ENCODE results near the gene PDE4D. TPM values are rescaled to one million over a fixed set of nuclear protein-coding genes. Genes with fewer than 3 reads are reported as not detected.

The PDE4D gene
- total RNA-seq, 1 experiment from 2014 or later, result 3.6 TPM

DNA sequence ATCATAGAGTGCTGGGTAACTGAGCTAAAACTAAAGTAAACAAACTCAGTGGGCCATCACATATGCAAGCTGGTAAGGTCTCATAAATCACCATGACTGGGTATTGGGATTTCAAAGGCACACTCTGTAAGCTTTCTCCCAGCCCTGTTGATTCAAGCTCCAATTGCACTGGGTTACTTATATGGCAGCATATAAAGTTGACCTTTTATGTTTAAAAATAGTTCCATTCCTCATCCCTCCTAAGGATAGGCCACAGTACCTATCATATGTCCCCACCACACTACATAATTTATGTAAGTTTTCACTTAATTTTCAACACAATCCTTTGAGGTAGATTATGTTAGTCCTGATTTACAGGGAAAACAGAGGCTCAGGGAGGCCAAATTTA, 872.2 kb downstream of the PDE4D start:
- DNase-seq (peak; percentile 5), ATAC-seq (peak; percentile 62)
- ChIA-PET CTCF (no interaction called here), POLR2A (ENCODE audit: unreplicated experiment) (no interaction called here)
- H3K27ac ChIP-seq (ENCODE audit: low read length), result peak overlapping the region; percentile 71
- no peaks in the 10 kb centered on the region for H3K36me3 ChIP-seq (ENCODE audit: low read depth, low read length)
- H3K9ac ChIP-seq (ENCODE audit: low read length), result no peak overlapping the region
- no peaks in the 10 kb centered on the region for H3K9me2 ChIP-seq (replicated peaks; ENCODE audit: low read length)
- H3F3A ChIP-seq (ENCODE audit: low read length, unreplicated experiment), result no peaks in the 10 kb centered on the region
- H2AFZ ChIP-seq (ENCODE audit: low read length), result no peak overlapping the region
- H3K9me3 ChIP-seq (ENCODE audit: low read length), result no peaks in the 10 kb centered on the region
- H3K4me2 ChIP-seq (ENCODE audit: low read length), result 0 out of 2 replicates have a peak overlapping the region, but pooled peaks have one; percentile 56
- intact Hi-C loops (cut with micrococcal nuclease), result no loop called here
- H3K4me3 ChIP-seq (ENCODE audit: low read length), result no peak overlapping the region
- no TSS peak for BruUV-seq (replicated peaks)
- TF ChIP-seq EZH2phosphoT487 (IDR thresholded peaks at IDR 0.05; ENCODE audit: borderline replicate concordance, low read length), result no peak
- no peak for TF ChIP-seq CTCF (conservative IDR thresholded peaks at IDR 0.05; ENCODE audit: low read depth, low read length)
- no peak for TF ChIP-seq EZH2 (IDR thresholded peaks at IDR 0.05; ENCODE audit: low read length, unreplicated experiment)
- H3K27me3 ChIP-seq (ENCODE audit: low read length), result no peaks in the 10 kb centered on the region
- no peaks in the 10 kb centered on the region for H3K79me2 ChIP-seq (ENCODE audit: low read length)
- 0 out of 2 replicates have a peak, but pooled peaks cover 3% of the 10 kb centered on the region for H4K20me1 ChIP-seq (ENCODE audit: low read length)
- H3K4me1 ChIP-seq (ENCODE audit: insufficient read depth, low read length), result peaks cover 22% of the 10 kb centered on the region

GRCh38 chr5:59020611-59021285, 872.8 kb downstream of the PDE4D start:
- H4K20me1 ChIP-seq (ENCODE audit: low read length), result 0 out of 2 replicates have a peak, but pooled peaks cover 3% of the 10 kb centered on the region
- H3K9me3 ChIP-seq (ENCODE audit: low read length), result no peaks in the 10 kb centered on the region
- no peaks in the 10 kb centered on the region for H3K9me2 ChIP-seq (replicated peaks; ENCODE audit: low read length)
- BruUV-seq (replicated peaks), result no TSS peak
- H2AFZ ChIP-seq (ENCODE audit: low read length), result no peak overlapping the region
- peak overlapping the region; percentile 71 for H3K27ac ChIP-seq (ENCODE audit: low read length)
- TF ChIP-seq CTCF (conservative IDR thresholded peaks at IDR 0.05; ENCODE audit: low read depth, low read length), result no peak
- no peak for TF ChIP-seq EZH2phosphoT487 (IDR thresholded peaks at IDR 0.05; ENCODE audit: borderline replicate concordance, low read length)
- no peak for TF ChIP-seq EZH2 (IDR thresholded peaks at IDR 0.05; ENCODE audit: low read length, unreplicated experiment)
- no peaks in the 10 kb centered on the region for H3F3A ChIP-seq (ENCODE audit: low read length, unreplicated experiment)
- H3K4me2 ChIP-seq (ENCODE audit: low read length), result peak overlapping the region; percentile 56
- no peak overlapping the region for H3K9ac ChIP-seq (ENCODE audit: low read length)
- POLR2A ChIA-PET (ENCODE audit: unreplicated experiment), result interaction anchor here (0.6 kb wide), 1 partner anchor 14 kb away, joined by 3 read pairs; no protein-coding TSS in a partner anchor
- H3K27me3 ChIP-seq (ENCODE audit: low read length), result no peaks in the 10 kb centered on the region
- H3K4me1 ChIP-seq (ENCODE audit: insufficient read depth, low read length), result peaks cover 22% of the 10 kb centered on the region
- H3K79me2 ChIP-seq (ENCODE audit: low read length), result no peaks in the 10 kb centered on the region
- H3K36me3 ChIP-seq (ENCODE audit: low read depth, low read length), result no peaks in the 10 kb centered on the region
- peak; percentile 62 for DNase-seq
- CTCF ChIA-PET, result no interaction called here
- no peak overlapping the region for H3K4me3 ChIP-seq (ENCODE audit: low read length)
- peak; percentile 87 for ATAC-seq
- intact Hi-C loops (cut with micrococcal nuclease), result no loop called here

GRCh38 chr5:59019078-59019477, 874.4 kb downstream of the PDE4D start:
- no peaks in the 10 kb centered on the region for H3K27me3 ChIP-seq (ENCODE audit: low read length)
- peaks cover 22% of the 10 kb centered on the region for H3K4me1 ChIP-seq (ENCODE audit: insufficient read depth, low read length)
- H3K9me3 ChIP-seq (ENCODE audit: low read length), result no peaks in the 10 kb centered on the region
- H3K79me2 ChIP-seq (ENCODE audit: low read length), result no peaks in the 10 kb centered on the region
- ATAC-seq (no peak), DNase-seq (no peak)
- no TSS peak for BruUV-seq (replicated peaks)
- H3K36me3 ChIP-seq (ENCODE audit: low read depth, low read length), result no peaks in the 10 kb centered on the region
- no peak overlapping the region for H3K4me2 ChIP-seq (ENCODE audit: low read length)
- no peaks in the 10 kb centered on the region for H3F3A ChIP-seq (ENCODE audit: low read length, unreplicated experiment)
- no peak overlapping the region for H2AFZ ChIP-seq (ENCODE audit: low read length)
- CTCF ChIA-PET, result no interaction called here
- H3K27ac ChIP-seq (ENCODE audit: low read length), result no peak overlapping the region
- no peaks in the 10 kb centered on the region for H3K9me2 ChIP-seq (replicated peaks; ENCODE audit: low read length)
- no peak for TF ChIP-seq CTCF (conservative IDR thresholded peaks at IDR 0.05; ENCODE audit: low read depth, low read length)
- no peak for TF ChIP-seq EZH2phosphoT487 (IDR thresholded peaks at IDR 0.05; ENCODE audit: borderline replicate concordance, low read length)
- TF ChIP-seq EZH2 (IDR thresholded peaks at IDR 0.05; ENCODE audit: low read length, unreplicated experiment), result no peak
- H3K4me3 ChIP-seq (ENCODE audit: low read length), result no peak overlapping the region
- intact Hi-C loops (cut with micrococcal nuclease), result no loop called here
- H3K9ac ChIP-seq (ENCODE audit: low read length), result no peak overlapping the region
- H4K20me1 ChIP-seq (ENCODE audit: low read length), result 0 out of 2 replicates have a peak, but pooled peaks cover 3% of the 10 kb centered on the region
- POLR2A ChIA-PET (ENCODE audit: unreplicated experiment), result no interaction called here
